Measurements from ENCODE around the gene PIEZO1.

Gene PIEZO1

DNA sequence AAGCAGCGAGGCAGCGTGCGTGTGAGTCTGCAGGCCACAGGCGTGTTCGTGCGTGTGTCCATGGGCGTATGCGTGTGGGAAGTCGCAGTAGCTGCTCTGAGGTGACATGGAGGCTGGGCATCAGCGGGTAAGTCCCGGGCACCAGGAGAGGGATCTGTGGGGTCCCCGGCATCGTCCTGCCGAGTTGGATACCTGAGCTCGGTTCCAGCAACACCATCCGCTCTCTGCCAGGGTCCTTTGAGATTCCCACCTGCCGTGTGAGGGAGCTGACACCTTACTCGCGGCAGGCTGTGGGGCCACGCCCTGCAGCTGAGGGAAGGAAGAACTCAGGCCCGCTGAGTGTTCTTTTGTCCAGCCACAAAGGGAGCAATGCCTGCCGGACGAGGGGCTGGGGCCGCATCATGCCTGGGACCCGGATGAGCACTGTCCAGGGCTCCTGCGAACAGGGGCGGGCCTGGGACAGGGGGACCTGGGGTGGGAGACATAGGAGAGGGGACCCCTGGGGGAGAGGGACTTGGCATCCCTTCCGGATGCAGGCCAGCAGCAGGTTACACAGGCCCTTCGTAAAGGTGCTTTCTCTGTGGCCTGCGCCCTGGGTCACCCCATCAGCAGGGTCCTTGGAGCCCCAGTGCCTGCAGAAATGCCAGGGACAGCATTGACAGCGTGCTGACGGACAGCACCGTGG, 93.7 kb downstream of the PIEZO1 start:
- DNase-seq (ENCODE audit: low read depth) = no peak

DNA sequence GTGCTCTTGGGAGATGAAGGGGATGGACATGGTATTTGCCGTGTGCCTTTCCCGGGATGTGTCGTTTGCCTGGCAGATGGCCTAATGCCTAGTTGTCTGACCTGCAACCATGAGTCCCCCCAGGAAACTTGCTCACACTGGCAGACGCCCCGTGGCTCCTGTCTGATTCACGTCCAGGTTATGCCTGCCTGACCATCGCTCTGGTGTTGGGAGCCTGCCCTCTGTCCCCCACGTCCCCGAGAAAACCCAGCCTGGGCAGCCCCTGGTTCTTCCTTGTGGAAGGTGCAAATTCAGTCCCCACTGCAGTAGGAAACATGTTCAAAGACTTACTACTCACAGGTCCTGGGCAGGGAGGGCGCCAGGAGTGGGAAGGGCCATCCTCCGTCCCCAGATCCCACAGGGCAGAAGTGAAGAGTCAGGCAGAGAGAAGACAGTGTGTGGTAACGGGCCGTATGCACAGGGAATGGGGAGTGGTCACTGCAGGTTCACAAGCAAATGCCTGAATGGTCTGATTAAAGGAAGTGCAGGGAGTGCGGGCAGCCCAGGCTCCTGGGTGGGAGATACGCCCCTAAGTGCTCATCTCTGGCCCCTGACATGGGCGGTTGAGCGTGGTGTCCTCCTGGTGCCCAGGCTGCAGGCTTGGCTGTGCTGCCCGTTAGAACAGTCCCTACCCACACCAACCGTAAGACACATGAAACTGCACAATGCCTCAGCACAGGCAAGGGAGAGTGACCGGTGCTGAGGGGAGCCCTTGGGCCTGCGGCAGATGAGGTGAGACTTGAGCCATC, 94.5 kb downstream of the PIEZO1 start:
- no peak for DNase-seq (ENCODE audit: low read depth)

DNA sequence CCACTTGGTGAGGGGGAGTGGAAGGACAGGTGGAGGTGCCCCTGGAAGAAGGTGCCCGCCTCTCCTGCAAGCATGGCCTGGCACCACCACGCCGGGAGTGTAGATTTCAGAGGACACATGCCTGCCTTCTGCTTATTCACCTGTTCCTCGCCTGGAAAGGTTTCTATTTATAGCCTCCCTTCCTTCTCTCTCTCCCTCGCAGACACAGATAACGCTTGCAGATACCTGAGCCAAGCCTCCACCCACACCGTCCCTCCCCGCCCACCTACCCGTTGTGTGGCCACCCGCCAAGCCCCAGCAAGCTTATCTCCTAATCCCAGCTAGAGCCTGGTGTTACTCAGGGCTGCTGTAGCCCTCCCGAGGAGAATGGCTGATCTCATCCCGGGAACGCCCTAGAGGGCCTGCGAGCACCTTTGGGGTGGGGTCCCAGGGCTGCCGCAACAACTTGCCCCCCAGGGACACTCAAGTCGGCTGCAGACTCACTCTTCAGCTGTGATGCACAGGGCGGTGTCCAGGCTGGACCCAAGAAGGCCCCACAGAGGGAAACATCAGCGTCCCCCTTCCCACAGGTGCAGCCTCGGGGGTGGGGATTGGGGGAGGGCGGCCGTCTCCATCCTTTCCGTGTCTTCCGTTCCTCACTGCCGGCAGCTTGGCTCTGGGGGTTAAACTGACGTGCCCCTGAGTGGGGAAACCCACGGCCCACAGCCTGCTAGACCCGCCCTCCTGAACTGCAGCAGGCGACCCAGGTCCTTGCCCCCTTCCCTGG, 96.8 kb downstream of the PIEZO1 start:
- DNase-seq (ENCODE audit: low read depth) = no peak

GRCh38 chr16:88687676-88688012, 97.4 kb downstream of the PIEZO1 start:
- DNase-seq (ENCODE audit: low read depth) = no peak

- DNase-seq (ENCODE audit: low read depth) = no peak
These were observed 97.8 kb downstream of the PIEZO1 start for GRCh38 chr16:88687254-88687576.

DNA sequence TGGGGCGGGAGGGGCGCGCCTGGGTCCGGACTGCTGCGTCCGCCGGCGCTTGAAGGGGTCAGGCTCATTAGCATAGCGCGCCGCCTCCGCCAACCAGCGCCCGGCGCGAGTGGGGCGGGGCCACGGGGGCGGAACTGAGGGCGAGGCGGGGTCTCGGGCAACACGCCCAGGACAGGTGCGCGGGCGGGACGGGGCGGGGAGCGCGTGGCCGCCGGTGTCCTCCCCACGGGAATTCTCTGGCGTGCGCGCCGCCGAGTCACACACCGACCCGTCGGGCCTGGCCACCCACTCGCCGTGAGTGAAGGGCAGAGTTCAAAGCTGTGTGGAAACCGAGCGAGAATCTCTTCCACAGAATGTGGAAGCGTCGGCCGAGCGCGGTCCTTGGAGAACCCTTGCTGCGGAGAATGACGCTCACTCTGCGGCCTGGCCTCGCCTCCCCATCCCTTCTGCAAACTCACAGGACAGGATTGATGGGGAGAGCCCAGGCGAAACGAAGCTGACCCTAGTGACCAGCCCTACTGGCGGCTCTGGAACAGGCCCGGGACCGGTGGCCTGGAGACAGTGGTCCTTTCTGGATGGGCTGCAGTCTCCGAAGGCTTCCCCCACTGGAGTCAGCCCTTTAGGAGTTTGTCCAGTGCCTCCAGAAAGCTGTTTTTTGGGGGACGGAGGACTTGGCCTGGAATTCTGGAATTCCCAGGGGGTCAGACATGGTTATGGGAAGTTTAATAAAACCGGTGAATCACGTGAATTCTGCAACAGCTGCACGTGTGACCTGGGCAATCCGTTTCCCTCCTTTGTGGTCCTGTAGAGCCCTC, 98.4 kb downstream of the PIEZO1 start, which contains the start of gene SNAI3:
Gene SNAI3, minus strand, starts transcription at position 69 of the 815 bp plus-strand sequence. CDS start 101 bp downstream, outside the sequence.
- DNase-seq (ENCODE audit: low read depth) = no peak

GRCh38 chr16:88686062-88686438, 99.0 kb downstream of the PIEZO1 start:
- DNase-seq (ENCODE audit: low read depth) = no peak

DNA sequence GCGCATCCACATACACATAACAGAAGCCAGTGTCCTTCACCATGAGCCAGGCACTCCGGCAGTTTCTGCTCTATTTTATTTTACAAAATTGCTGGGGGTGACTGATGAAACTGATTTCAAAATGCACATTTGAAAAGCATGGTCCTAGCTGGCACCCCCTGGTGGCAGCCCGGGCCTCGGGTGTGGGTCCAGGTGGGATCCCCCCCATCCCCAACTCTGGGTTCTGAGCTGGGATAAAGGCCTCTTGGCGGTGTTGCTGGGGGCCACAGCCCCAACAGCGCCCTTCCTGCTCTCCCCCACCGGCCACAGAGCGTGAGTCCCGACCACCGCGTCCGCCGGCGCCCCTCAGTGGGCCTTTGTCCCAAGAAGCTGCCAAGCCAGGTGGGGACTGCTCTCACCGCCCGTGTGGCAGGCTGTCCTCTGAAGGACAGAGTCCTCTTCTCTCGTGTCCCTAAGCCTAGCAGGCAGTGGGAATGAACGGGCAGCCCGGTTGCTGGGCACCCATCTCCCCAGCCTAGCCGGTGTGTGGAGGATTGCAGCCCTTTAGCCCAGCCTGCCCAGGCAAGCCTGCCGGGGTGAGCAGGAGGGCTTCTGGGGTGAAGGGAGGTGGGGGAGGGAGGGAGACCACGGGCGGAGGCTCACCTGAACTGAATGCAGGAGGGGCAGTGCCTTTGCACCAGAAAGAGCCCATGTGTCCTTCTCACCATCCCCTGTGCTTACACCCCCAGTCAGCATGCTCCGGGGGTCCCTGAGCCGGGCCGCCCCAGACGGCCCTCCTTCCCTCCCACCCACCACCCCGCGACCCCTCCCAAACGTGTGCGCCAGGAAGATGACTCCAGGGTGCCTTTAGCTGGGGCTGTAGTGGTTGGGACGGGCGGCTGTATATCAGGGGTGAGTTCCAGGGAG, 99.6 kb downstream of the PIEZO1 start:
- DNase-seq (ENCODE audit: low read depth) = no peak

- DNase-seq (ENCODE audit: low read depth) = no peak
These were observed 100.4 kb downstream of the PIEZO1 start for GRCh38 chr16:88684569-88685155.

GRCh38 chr16:88681709-88682451, 103.1 kb downstream of the PIEZO1 start:
- DNase-seq (ENCODE audit: low read depth) = no peak

- no peak for DNase-seq (ENCODE audit: low read depth)
These were observed 103.8 kb downstream of the PIEZO1 start for GRCh38 chr16:88681084-88681680.

GRCh38 chr16:88680554-88681083, 104.4 kb downstream of the PIEZO1 start:
- DNase-seq (ENCODE audit: low read depth) = no peak

- DNase-seq (ENCODE audit: low read depth) = no peak
These were observed 106.6 kb downstream of the PIEZO1 start for GRCh38 chr16:88678224-88678979.

GRCh38 chr16:88677721-88678120, 107.3 kb downstream of the PIEZO1 start:
- no peak for DNase-seq (ENCODE audit: low read depth)

GRCh38 chr16:88676502-88677242, 108.3 kb downstream of the PIEZO1 start:
- DNase-seq (ENCODE audit: low read depth) = no peak

- no peak for DNase-seq (ENCODE audit: low read depth)
These were observed 111.2 kb downstream of the PIEZO1 start for GRCh38 chr16:88673716-88674379.

DNA sequence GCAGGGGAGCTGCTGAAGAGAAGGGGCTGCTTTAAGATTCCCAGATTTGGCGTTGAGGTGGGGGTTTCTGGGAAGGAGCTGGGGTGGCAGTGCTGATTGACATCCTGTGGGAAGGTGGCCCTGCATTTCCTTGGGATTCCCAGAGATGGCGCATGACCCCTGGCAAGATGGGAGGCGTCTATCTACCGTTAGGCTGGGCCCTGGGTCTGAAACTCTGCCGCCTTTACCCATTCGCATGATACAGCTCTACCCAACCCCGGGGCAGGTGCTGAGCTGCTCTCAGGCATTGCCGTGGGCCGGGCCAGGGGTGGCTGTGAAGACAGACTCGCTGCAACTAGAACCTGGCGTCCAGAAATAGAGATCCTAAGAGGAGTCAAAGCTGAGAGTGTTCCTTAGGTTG, 112.2 kb downstream of the PIEZO1 start:
- no peak for DNase-seq (ENCODE audit: low read depth)
